COR-L47 (cell line): ENCODE measurements around the gene OR2B2.
"Not testable (repeated sequence)": the region's sequence is repeated elsewhere in the genome, so short reads cannot be mapped to it uniquely, and the experiment has no call there.

Experiments used
- DNase-seq: peaks from one replicate; lab custom pipeline; 2025; lab: John Stamatoyannopoulos, UW

Gene OR2B2

GRCh38 chr6:27911956-27912446, at the start of gene OR2B2:
Gene OR2B2 (minus strand): TSS chr6:27912396. CDS start chr6:27912319, 77 bp downstream.
- DNase-seq, result no peak

- no peak for DNase-seq
Observed at GRCh38 chr6:27957516-27957915, 45.3 kb upstream of the OR2B2 start.

- DNase-seq, result no peak
Observed at GRCh38 chr6:27956941-27957340, 44.7 kb upstream of the OR2B2 start, which contains the start of gene OR2B6. Gene OR2B6 (plus strand): TSS chr6:27957241. CDS start chr6:27957241, 0 bp downstream.

GRCh38 chr6:27951040-27951439, 38.8 kb upstream of the OR2B2 start:
- no peak for DNase-seq

DNA sequence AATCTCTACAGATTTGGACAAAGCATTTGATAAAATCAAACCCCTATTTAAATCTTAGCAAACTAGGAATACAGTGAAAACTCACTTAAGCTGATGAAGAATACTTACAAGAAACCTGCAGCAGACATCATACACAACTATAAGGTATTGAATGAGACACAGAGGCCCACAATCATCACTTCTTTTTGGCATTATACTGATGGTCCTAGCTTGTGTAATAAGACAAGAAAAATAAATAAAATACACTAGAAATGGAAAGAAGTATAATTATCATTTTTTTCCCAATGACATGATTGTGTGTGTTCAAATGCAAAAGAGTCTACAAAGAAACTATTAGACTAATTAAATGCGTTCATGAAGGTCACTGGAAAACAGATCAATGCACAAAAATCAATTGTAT, 36.0 kb upstream of the OR2B2 start:
- DNase-seq, result no peak

DNA sequence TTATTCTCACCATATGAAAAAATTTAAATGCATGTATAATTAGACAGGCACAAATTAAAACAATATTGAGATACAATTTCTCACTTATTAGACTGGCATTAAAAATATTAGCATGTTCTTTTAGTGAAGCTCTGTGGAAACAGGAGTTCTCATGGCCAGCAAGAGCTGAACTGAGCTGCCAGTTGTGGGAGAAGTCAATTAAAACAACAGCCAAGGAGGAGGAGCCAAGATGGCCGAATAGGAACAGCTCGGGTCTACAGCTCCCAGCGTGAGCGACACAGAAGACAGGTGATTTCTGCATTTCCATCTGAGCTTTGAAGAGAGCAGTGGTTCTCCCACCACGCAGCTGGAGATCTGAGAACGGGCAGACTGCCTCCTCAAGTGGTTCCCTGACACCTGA, 30.9 kb upstream of the OR2B2 start:
- peak; percentile 12 for DNase-seq

DNA sequence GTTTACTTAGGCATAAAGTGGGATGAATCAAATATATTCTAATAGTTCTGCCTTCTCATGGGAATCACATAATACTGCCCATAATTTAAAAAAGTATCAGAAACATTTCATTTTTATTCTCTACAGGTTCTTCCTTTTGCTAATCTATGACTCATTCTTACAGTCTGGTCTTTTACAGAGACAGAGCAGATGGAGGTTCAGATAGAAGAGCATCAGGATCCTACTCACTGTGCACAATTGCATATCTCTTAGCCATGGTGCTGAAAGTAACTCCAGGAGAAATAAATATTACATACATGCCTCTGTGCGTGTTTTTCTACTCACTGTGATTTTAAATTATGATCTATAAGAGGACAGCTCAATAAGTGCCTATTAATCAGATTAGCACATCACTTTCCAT, 28.6 kb upstream of the OR2B2 start:
- no peak for DNase-seq

- DNase-seq, result no peak
Observed at GRCh38 chr6:27931209-27931608, 19.0 kb upstream of the OR2B2 start.

DNA sequence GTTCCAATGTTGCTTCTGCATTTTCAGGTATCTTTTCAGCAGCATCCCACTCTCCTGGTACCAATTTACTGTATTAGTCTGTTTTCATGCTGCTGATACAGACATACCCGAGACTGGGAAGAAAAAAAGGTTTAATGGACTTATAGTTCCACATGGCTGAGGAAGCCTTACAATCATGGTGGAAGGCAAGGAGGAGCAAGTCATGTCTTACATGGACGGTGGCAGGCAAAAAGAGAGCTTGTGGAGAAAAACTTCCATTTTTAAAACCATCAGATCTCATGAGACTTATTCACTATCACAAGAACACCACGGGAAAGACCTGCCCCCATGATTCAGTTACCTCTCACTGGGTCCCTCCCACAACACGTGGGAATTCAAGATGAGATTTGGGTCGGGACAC, 17.7 kb upstream of the OR2B2 start:
- DNase-seq, result not testable (repeated sequence)

DNA sequence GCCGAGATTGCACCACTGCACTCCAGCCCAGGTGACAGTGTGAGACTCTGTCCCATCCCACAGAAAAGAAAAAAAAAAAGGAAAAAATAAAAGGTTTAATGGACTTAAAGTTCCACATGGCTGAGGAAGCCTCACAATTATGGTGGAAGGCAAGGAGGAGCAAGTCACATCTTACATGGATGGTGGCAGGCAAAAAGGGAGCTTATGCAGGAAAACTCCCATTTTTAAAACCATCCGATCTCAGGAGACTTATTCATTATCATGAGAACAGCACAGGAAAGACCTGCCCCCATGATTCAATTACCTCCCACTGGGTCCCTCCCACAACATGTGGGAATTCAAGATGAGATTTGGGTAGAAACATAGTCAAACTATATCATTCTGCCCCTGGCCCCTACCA, 15.8 kb upstream of the OR2B2 start:
- not testable (repeated sequence) for DNase-seq

DNA sequence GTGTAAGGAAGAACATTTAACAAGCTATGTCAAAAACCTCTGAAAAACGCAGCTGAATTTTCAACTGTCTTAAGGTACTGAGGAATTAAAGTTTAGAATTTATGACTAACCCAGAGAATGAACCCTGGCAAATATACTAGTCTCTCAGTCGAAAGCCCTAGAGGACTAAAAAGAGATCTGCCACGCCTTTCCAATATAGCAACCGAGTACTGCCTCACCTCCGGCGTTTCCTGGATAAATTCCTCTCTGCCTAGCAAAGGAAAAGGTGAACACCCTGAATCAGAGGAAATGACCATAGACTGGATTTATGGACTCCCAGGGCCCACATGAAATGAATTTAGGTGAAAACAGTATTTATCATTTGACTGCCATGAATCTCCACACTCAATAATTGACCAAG, 12.0 kb upstream of the OR2B2 start:
- no peak for DNase-seq

- no peak for DNase-seq
Observed at GRCh38 chr6:27922949-27923348, 10.8 kb upstream of the OR2B2 start.

DNA sequence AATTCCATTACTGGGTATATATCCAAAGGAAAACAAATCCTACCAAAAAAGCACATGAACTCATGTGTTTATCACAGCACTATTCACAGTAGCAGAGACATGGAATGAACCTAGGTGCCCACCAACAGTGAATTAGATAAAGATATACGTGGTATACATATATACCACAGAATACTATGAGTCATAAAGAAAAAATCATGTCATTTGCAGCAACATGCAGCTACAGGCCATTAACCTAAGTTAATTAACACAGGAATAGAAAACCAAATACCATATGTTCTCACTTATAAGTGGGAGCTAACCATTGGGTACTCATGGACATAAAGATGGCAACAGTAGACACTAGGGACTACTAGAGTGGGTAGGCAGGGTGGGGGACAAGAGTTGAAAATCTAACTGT, 4.2 kb downstream of the OR2B2 start:
- no peak for DNase-seq

- peak; percentile 69 for DNase-seq
Observed at GRCh38 chr6:27902335-27903314, 9.6 kb downstream of the OR2B2 start.

- DNase-seq, result no peak
Observed at GRCh38 chr6:27901801-27902200, 10.4 kb downstream of the OR2B2 start.

GRCh38 chr6:27900197-27900596, 12.0 kb downstream of the OR2B2 start:
- DNase-seq, result not testable (repeated sequence)

DNA sequence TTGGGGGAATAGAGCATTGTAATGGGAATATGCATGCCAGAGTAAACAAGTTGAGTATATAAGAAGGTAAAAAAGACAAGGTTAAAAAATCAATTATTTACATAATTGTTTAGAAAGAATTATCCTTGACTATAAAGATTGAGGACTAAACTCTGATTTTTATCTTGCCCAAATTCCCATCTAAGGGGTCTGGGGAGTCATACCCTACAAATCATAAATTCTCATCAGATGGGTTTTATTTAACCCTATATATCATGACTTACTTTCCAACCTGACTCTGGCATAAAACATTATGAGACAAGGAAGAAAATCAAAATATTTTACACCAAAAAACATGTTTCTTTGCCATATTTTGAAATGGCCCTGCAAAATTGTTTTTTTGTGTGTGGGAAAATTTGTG, 12.7 kb downstream of the OR2B2 start:
- DNase-seq, result no peak

- DNase-seq, result no peak
Observed at GRCh38 chr6:27897580-27898206, 14.5 kb downstream of the OR2B2 start.

DNA sequence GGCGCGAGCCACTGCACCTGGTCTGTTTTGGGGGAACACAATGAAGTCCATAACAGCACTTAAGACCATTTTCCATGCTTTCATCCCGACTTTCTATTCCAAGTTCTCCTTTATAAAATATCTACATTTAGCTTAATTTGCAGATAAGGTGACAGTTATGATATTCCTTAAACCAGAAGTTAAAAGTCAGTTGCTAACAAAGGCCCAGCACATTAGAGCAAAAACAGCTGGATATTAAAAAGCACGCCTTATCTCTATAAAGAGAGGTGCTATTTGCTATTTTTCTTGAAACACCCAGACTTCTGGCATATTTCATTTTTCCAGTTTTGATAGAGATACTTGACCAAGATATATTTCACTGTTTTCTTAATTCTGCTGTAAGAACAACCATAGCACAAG, 15.8 kb downstream of the OR2B2 start:
- DNase-seq, result no peak

DNA sequence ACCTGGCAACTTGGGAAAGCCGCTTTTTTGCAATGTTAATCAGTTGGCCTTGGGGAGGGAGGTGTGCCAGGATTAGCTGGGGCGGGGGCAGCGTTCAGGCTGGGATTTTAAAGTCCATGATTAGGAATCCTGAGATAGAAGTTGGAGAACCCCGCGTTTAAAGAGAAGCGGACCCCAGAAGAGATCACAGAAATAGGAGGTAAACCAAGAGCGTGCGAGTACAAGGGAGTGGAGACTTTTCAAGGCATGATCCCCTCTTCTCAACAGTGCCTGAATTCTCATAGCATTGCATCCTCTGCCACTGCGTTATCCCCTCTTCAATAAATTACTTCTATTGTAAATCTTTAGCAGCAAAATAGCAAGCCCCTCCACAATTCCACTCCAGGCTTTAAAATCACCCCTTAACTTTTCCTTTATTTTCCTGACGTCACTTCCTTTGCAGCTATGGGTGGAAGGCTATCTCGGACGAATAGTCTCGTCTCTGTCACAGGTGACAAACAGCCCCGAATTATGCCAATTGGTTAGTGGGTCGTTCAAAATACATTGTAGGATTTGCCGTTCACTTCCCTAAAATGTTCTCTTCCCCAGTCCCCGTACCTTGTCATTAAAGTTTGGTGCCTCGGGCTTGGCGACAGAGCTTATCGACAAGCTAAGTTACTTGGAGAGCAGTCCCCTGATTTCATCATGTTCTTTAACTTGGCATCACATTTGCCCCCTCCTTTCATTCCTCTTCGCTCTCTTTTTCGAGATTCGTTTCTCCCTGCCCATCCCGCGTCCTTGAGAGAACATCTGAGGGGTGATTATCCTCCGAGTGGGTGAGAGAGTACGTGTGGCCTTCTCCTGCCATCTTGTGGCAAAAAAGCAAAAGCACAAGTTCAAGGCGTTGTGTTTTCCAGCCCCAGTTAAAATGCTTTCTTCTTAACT, 17.1 kb downstream of the OR2B2 start:
- peak; percentile 77 for DNase-seq

GRCh38 chr6:27893836-27894807, 18.1 kb downstream of the OR2B2 start:
- peak; percentile 92 for DNase-seq
